Naive thymus-derived CD4-positive, alpha-beta T cell (primary cell): ENCODE measurements around the gene NIT1. TPM values are rescaled to one million over a fixed set of nuclear protein-coding genes. Genes with fewer than 3 reads are reported as not detected.

Source experiments
- ATAC-seq: fragments of 150-1000 bp; cut with Tn5 transposase; 2 replicates; pipeline ENCODE4 v1.10.0; 2021; ENCODE audit warnings: mild to moderate bottlenecking, moderate library complexity
- CTCF ChIA-PET: fragments of 350-600 bp; sonication (Branson Sonifier 250); formaldehyde crosslinking; loops from one replicate; lab custom pipeline; 2021; ENCODE audit warnings: antibody characterized with exemption; lab: Charles Lee
- POLR2A ChIA-PET: fragments of 350-600 bp; sonication (Branson Sonifier 250); formaldehyde crosslinking; loops from one replicate; lab custom pipeline; 2021; ENCODE audit warnings: antibody characterized with exemption, inconsistent platforms; lab: Charles Lee
- DNase-seq, 9 donors: peaks; one replicate each; pipeline versions ENCODE4 v3.0.0 to v3.0.0-alpha.2; 2020 to 2022; ENCODE audit warnings: mixed read lengths in 1 of 9
- H3K27ac ChIP-seq: one replicate; pipeline ENCODE4 v1.7.0; 2013; ENCODE audit warnings: mild to moderate bottlenecking, low read depth, low read length, moderate library complexity
- H3K27me3 ChIP-seq, 2 donors: one replicate each; pipeline ENCODE4 v1.7.0; 2013; ENCODE audit warnings: low read length in 2 of 2, mild to moderate bottlenecking in 2 of 2, moderate library complexity in 2 of 2; ENCODE audit not compliant: control insufficient read depth in 2 of 2, insufficient read depth in 2 of 2
- H3K36me3 ChIP-seq, 3 experiments: 1 replicate in 2 of 3; 2 replicates in 1 of 3; pipeline ENCODE4 v1.7.0; 2013; ENCODE audit warnings: low read length in 3 of 3, mild to moderate bottlenecking in 3 of 3, moderate library complexity in 1 of 3; ENCODE audit not compliant: insufficient read depth in 3 of 3, control insufficient read depth in 2 of 3
- H3K4me1 ChIP-seq, 2 donors: one replicate each; pipeline ENCODE4 v1.7.0; 2013; ENCODE audit warnings: low read length in 2 of 2, mild to moderate bottlenecking in 2 of 2, moderate library complexity in 1 of 2; ENCODE audit not compliant: control insufficient read depth in 2 of 2, insufficient read depth in 2 of 2
- H3K4me3 ChIP-seq: 2 replicates; pipeline ENCODE4 v1.7.0; 2013; ENCODE audit warnings: mild to moderate bottlenecking, low read length
- H3K9me3 ChIP-seq, 3 experiments: 1 replicate in 2 of 3; 2 replicates in 1 of 3; pipeline ENCODE4 v1.7.0; 2013; ENCODE audit warnings: low read length in 3 of 3; ENCODE audit not compliant: control insufficient read depth in 2 of 3
- H3K27ac Mint-ChIP-seq, 9 donors: one replicate each; pipeline ENCODE4 v1.8.0; 2020 to 2022; ENCODE audit warnings: mixed read lengths in 9 of 9, mild to moderate bottlenecking in 8 of 9, moderate library complexity in 5 of 9, inconsistent platforms in 2 of 9
- H3K27me3 Mint-ChIP-seq, 5 donors: one replicate each; pipeline ENCODE4 v1.8.0; 2021 to 2022; ENCODE audit warnings: mixed read lengths in 5 of 5, mild to moderate bottlenecking in 1 of 5
- H3K36me3 Mint-ChIP-seq, 5 donors: one replicate each; pipeline ENCODE4 v1.8.0; 2020 to 2022; ENCODE audit warnings: mixed read lengths in 5 of 5, mild to moderate bottlenecking in 3 of 5, inconsistent platforms in 1 of 5
- H3K4me1 Mint-ChIP-seq, 7 donors: one replicate each; pipeline ENCODE4 v1.8.0; 2020 to 2022; ENCODE audit warnings: mixed read lengths in 7 of 7, mild to moderate bottlenecking in 3 of 7, inconsistent platforms in 1 of 7
- H3K4me3 Mint-ChIP-seq, 10 donors: one replicate each; pipeline ENCODE4 v1.8.0; 2020 to 2022; ENCODE audit warnings: mild to moderate bottlenecking in 10 of 10, mixed read lengths in 10 of 10, moderate library complexity in 6 of 10, inconsistent platforms in 2 of 10
- H3K9me3 Mint-ChIP-seq, 11 donors: one replicate each; pipeline ENCODE4 v1.8.0; 2020 to 2022; ENCODE audit warnings: mixed read lengths in 11 of 11, mild to moderate bottlenecking in 4 of 11, inconsistent platforms in 1 of 11, moderate library complexity in 1 of 11
- intact Hi-C, 2 donors: fragments of 100-400 bp; cut with micrococcal nuclease; formaldehyde crosslinking; loops; one replicate each; pipeline ENCODE4 v1.15.1; 2023
- polyA plus RNA-seq, 2 donors: library from polyadenylated mRNA; unstranded; fragments of 300-500 nt; fragmentation: Illumina TruSeq; gene quantifications; one replicate each; pipeline ENCODE4 v1.2.3, GENCODE V29; 2021
- total RNA-seq, 6 experiments: library from RNA in 5 of 6; stranded (reverse) in 5 of 6; gene quantifications; 1 replicate in 5 of 6; 2 replicates in 1 of 6; pipeline ENCODE4 v1.2.3 and lab custom pipeline; 2021 to 2026

Gene NIT1
- total and polyA plus RNA-seq, 7 experiments from 2014 or later, result 14.1 to 49.6 (median 34.1) TPM

DNA sequence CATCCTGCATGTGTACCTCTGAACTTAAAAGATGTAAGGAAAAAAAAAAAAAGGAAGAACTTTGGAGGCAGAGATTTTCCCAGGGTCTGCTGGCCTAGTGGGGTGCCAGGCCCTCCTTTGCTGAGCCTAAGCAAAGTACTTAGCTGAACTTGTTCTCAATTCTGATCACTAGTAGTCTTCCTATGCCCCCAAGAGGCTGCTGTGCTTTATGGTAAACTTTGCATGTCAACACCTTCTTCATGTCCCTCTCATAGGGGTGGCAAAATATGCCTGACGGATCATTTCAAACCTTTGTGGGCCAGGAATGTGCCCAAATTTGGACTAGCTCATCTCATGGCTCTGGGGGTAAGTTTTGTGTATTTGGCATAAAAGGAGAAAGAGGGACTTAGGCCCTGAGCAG, 40.0 kb downstream of the NIT1 start:
- H3K27me3 Mint-ChIP-seq, result no peaks in the 10 kb centered on the region
- ChIA-PET CTCF (interaction anchor here (0.7 to 2.1 kb wide), 8 partner anchors 8 to 160 kb away, joined by 3 to 9 read pairs (median 3); partner anchors contain the start of genes DEDD and PPOX), POLR2A (interaction anchor here (0.7 to 6.2 kb wide), 13 partner anchors 8 to 148 kb away, joined by 3 to 63 read pairs (median 4); partner anchors contain the start of genes ADAMTS4, ARHGAP30, DEDD and PPOX)
- peak overlapping the region in 9 of 10 donors; percentile 88 to 94 (median 92) for H3K4me3 Mint-ChIP-seq
- peaks cover 34 to 38% of the 10 kb centered on the region in 2 donors for H3K4me1 ChIP-seq
- no peak for DNase-seq
- no peaks in the 10 kb centered on the region for H3K9me3 ChIP-seq
- H3K4me1 Mint-ChIP-seq, result peaks cover 28 to 75% (median 67%) of the 10 kb centered on the region in 7 donors
- H3K36me3 Mint-ChIP-seq, result peaks cover 9 to 19% (median 12%) of the 10 kb centered on the region in 5 donors
- H3K36me3 ChIP-seq, result peaks cover 0 to 43% (median 0%) of the 10 kb centered on the region in 3 experiments
- H3K27ac Mint-ChIP-seq, result peak overlapping the region in 8 of 9 donors; percentile 1 to 97 (median 94)
- H3K9me3 Mint-ChIP-seq, result no peaks in the 10 kb centered on the region
- no peaks in the 10 kb centered on the region for H3K27me3 ChIP-seq
- H3K4me3 ChIP-seq, result no peak overlapping the region
- ATAC-seq, result no peak
- intact Hi-C loops, result loop anchor here (2.0 to 5.0 kb wide), 3 partner anchors 19 to 321 kb away; partner anchors contain the start of genes NDUFS2 (in 2 of the 2) and B4GALT3 (in 1 of the 2)
- H3K27ac ChIP-seq, result peak overlapping the region; percentile 27

DNA sequence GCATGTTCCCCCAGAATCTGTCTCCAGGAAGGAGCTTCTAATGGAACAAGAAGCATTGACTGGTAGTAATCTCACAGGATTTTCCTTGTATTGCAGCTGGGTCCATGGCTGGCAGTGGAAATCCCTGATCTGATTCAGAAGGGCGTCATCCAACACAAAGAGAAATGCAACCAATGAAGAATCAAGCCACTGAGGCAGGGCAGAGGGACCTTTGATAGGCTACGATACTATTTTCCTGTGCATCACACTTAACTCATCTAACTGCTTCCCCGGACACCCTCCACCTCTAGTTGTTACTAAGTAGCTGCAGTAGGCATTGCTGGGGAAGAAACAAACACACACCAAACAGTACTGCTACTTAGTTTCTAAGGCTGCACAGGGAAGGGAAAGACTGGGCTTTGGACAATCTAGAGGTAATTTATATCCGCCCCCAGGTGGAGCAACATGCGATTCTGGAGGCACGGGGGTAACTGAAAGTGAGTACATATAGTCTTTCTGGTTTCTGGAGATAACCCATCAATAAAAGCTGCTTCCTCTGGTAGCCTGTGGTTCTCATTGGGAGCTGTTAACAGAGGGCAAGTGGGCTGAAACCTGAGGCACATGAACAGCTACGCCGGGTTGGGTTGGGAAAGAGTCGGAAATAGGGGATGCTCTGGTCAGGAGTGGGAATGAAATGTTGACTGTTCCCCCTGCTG, 40.6 kb downstream of the NIT1 start:
- POLR2A ChIA-PET, result interaction anchor here (0.7 to 6.2 kb wide), 14 partner anchors 8 to 148 kb away, joined by 3 to 63 read pairs (median 4); partner anchors contain the start of genes ADAMTS4, ARHGAP30, DEDD and PPOX
- Mint-ChIP-seq H3K4me1 (peaks cover 32 to 76% (median 70%) of the 10 kb centered on the region in 7 donors), H3K36me3 (peaks cover 11 to 23% (median 18%) of the 10 kb centered on the region in 5 donors), H3K4me3 (peak overlapping the region; percentile 88 to 94 (median 92)), H3K27ac (peak overlapping the region; percentile 89 to 97 (median 93)), H3K9me3 (no peaks in the 10 kb centered on the region), H3K27me3 (no peaks in the 10 kb centered on the region)
- Histone ChIP-seq H3K4me1 (peaks cover 31 to 34% of the 10 kb centered on the region in 2 donors), H3K4me3 (peak overlapping the region; percentile 68), H3K27me3 (no peaks in the 10 kb centered on the region), H3K9me3 (no peaks in the 10 kb centered on the region), H3K36me3 (peaks cover 0 to 49% (median 0%) of the 10 kb centered on the region in 3 experiments), H3K27ac (peak overlapping the region; percentile 84)
- ATAC-seq, result no peak
- no peak for DNase-seq
- CTCF ChIA-PET, result interaction anchor here (0.5 to 2.1 kb wide), 8 partner anchors 7 to 115 kb away, joined by 3 to 9 read pairs (median 4); partner anchors contain the start of genes DEDD and PPOX
- intact Hi-C loops, result loop anchor here (1.0 to 5.0 kb wide), 7 partner anchors 18 to 321 kb away; partner anchors contain the start of genes DEDD (in 2 of the 2), NDUFS2 (in 2 of the 2) and B4GALT3 (in 1 of the 2)

GRCh38 chr1:161159087-161159912, 41.4 kb downstream of the NIT1 start, which contains the start of gene USP21:
Gene USP21 (plus strand): TSS chr1:161159500. CDS start chr1:161160641, 1,141 bp downstream.
- peaks cover 31 to 34% of the 10 kb centered on the region in 2 donors for H3K4me1 ChIP-seq

GRCh38 chr1:161159913-161160243, 42.0 kb downstream of the NIT1 start:
- Mint-ChIP-seq H3K9me3 (no peaks in the 10 kb centered on the region), H3K27me3 (no peaks in the 10 kb centered on the region), H3K36me3 (peaks cover 13 to 26% (median 21%) of the 10 kb centered on the region in 5 donors), H3K4me3 (peak overlapping the region; percentile 88 to 94 (median 92)), H3K27ac (peak overlapping the region; percentile 67 to 97 (median 91)), H3K4me1 (peaks cover 33 to 78% (median 66%) of the 10 kb centered on the region in 7 donors)
- peaks cover 27 to 30% of the 10 kb centered on the region in 2 donors for H3K4me1 ChIP-seq
- DNase-seq (no peak), ATAC-seq (no peak)
- peak overlapping the region; percentile 68 for H3K4me3 ChIP-seq
- peak overlapping the region; percentile 84 for H3K27ac ChIP-seq
- no peaks in the 10 kb centered on the region for H3K27me3 ChIP-seq
- ChIA-PET CTCF (no interaction called here), POLR2A (interaction anchor here (1.0 kb wide), 1 partner anchor 42 kb away, joined by 3 read pairs; the partner anchor contains the start of gene NDUFS2)
- intact Hi-C loops, result loop anchor here (1.0 to 5.0 kb wide), 7 partner anchors 17 to 323 kb away; partner anchors contain the start of genes DEDD (in 2 of the 2), NDUFS2 (in 2 of the 2) and B4GALT3 (in 1 of the 2)
- H3K9me3 ChIP-seq, result no peaks in the 10 kb centered on the region
- peaks cover 0 to 64% (median 0%) of the 10 kb centered on the region in 3 experiments for H3K36me3 ChIP-seq

More at GRCh38 chr1:161159087-161159912, 41.4 kb downstream of the NIT1 start, which contains the start of gene USP21:
- Mint-ChIP-seq H3K4me3 (peak within 1 kb of the TSS; percentile 88 to 94 (median 92)), H3K4me1 (peaks cover 35 to 76% (median 67%) of the 10 kb centered on the region in 7 donors), H3K27ac (peak within 1 kb of the TSS; percentile 89 to 97 (median 93)), H3K9me3 (no peaks in the 10 kb centered on the region), H3K27me3 (no peaks in the 10 kb centered on the region), H3K36me3 (peaks cover 14 to 26% (median 21%) of the 10 kb centered on the region in 5 donors)
- peak within 1 kb of the TSS; percentile 68 for H3K4me3 ChIP-seq
- H3K36me3 ChIP-seq, result peaks cover 0 to 58% (median 0%) of the 10 kb centered on the region in 3 experiments
- CTCF ChIA-PET, result interaction anchor here (1.4 kb wide), 1 partner anchor 27 kb away, joined by 3 read pairs; the partner anchor contains the start of gene DEDD
- POLR2A ChIA-PET, result interaction anchor here (0.9 to 6.2 kb wide), 8 partner anchors 7 to 114 kb away, joined by 3 to 63 read pairs (median 6); partner anchors contain the start of genes PPOX and USF1
- no peaks in the 10 kb centered on the region for H3K9me3 ChIP-seq
- peak; percentile 86 to 93 (median 91) for DNase-seq
- H3K27ac ChIP-seq, result peak within 1 kb of the TSS; percentile 84
- ATAC-seq, result peak; percentile 95
- H3K27me3 ChIP-seq, result no peaks in the 10 kb centered on the region
- intact Hi-C loops, result loop anchor here (1.0 to 5.0 kb wide), 7 partner anchors 18 to 322 kb away; partner anchors contain the start of genes DEDD (in 2 of the 2), NDUFS2 (in 2 of the 2) and B4GALT3 (in 1 of the 2)

GRCh38 chr1:161160671-161161145, 42.8 kb downstream of the NIT1 start:
- Histone ChIP-seq H3K4me1 (peaks cover 22 to 28% of the 10 kb centered on the region in 2 donors), H3K4me3 (no peak overlapping the region), H3K36me3 (peaks cover 0 to 64% (median 0%) of the 10 kb centered on the region in 3 experiments), H3K9me3 (no peaks in the 10 kb centered on the region), H3K27ac (peak overlapping the region; percentile 84), H3K27me3 (no peaks in the 10 kb centered on the region)
- ATAC-seq, result no peak
- intact Hi-C loops, result no loop called here
- Mint-ChIP-seq H3K36me3 (peaks cover 5 to 26% (median 18%) of the 10 kb centered on the region in 5 donors), H3K27ac (peak overlapping the region in 7 of 9 donors; percentile 32 to 91 (median 79)), H3K4me3 (peak overlapping the region; percentile 88 to 94 (median 92)), H3K27me3 (no peaks in the 10 kb centered on the region), H3K9me3 (no peaks in the 10 kb centered on the region), H3K4me1 (peaks cover 33 to 78% (median 65%) of the 10 kb centered on the region in 7 donors)
- ChIA-PET CTCF (no interaction called here), POLR2A (interaction anchor here (1.0 to 2.6 kb wide), 3 partner anchors 16 to 41 kb away, joined by 3 to 9 read pairs (median 8); partner anchors contain the start of genes B4GALT3 and NDUFS2)
- DNase-seq, result no peak
